ENCODE measurements around the gene LUZP2.

The LUZP2 gene

GRCh38 chr11:24609192-24610119 is 112.6 kb downstream of the LUZP2 start:
- DNase-seq (ENCODE audit: insufficient read length) = no peak
- FAIRE-seq = no peak
- no peak for TF ChIP-seq POLR2AphosphoS5 (IDR thresholded peaks at IDR 0.05; ENCODE audit: low read depth, low read length)
- TF ChIP-seq POLR2A (IDR thresholded peaks at IDR 0.05; ENCODE audit: low read depth, low read length) = no peak
- TF ChIP-seq TAF1 (IDR thresholded peaks at IDR 0.05; ENCODE audit: borderline replicate concordance, low read depth, low read length) = no peak

GRCh38 chr11:24615451-24616160 is 118.8 kb downstream of the LUZP2 start:
- DNase-seq (ENCODE audit: insufficient read length) (no peak), FAIRE-seq (no peak)
- TF ChIP-seq POLR2AphosphoS5 (IDR thresholded peaks at IDR 0.05; ENCODE audit: low read depth, low read length) (no peak), TAF1 (IDR thresholded peaks at IDR 0.05; ENCODE audit: borderline replicate concordance, low read depth, low read length) (no peak), POLR2A (IDR thresholded peaks at IDR 0.05; ENCODE audit: low read depth, low read length) (no peak)

DNA sequence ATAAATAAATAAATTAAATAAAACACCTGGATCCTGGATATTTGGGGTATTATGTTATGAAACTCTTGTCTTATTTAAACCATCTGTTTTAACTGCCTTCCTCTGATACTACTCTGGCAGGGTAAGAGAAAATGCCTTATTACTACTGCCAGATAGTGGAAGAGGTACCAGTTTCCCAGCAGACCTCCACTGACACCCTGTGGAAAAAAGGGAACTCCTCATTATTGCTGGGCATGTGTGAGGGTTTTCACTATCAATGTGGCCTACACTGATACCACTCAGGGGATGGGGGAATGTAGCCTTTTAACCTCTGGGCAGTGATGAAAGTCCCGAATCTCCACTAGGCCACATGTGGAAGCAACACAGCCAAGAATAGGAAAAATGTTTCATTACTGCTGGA is 121.0 kb downstream of the LUZP2 start:
- TF ChIP-seq TAF1 (IDR thresholded peaks at IDR 0.05; ENCODE audit: borderline replicate concordance, low read depth, low read length) (no peak), POLR2A (IDR thresholded peaks at IDR 0.05; ENCODE audit: low read depth, low read length) (no peak), POLR2AphosphoS5 (IDR thresholded peaks at IDR 0.05; ENCODE audit: low read depth, low read length) (no peak)
- FAIRE-seq (no peak), DNase-seq (ENCODE audit: insufficient read length) (no peak)

GRCh38 chr11:24619900-24620299 is 123.0 kb downstream of the LUZP2 start:
- no peak for FAIRE-seq
- no peak for DNase-seq (ENCODE audit: insufficient read length)
- no peak for TF ChIP-seq POLR2AphosphoS5 (IDR thresholded peaks at IDR 0.05; ENCODE audit: low read depth, low read length)
- no peak for TF ChIP-seq TAF1 (IDR thresholded peaks at IDR 0.05; ENCODE audit: borderline replicate concordance, low read depth, low read length)
- TF ChIP-seq POLR2A (IDR thresholded peaks at IDR 0.05; ENCODE audit: low read depth, low read length) = no peak

DNA sequence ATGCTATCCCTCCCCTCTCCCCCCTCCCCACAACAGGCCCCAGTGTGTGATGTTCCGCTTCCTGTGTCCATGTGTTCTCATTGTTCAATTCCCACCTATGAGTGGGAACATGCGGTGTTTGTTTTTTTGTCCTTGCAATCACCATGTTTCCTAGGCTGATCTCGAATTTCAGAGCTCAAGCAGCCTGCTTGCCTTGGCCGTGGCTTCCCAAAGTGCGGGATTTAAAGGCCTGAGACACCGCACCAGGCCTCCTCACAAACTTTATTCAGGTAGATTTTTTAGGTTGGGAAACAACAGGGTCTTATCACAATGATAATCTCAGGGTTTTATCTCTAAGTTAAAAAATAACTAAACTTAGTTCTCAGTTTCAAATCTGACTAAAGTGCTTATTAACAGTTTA is 125.4 kb downstream of the LUZP2 start:
- DNase-seq (ENCODE audit: insufficient read length) = no peak
- FAIRE-seq = no peak
- no peak for TF ChIP-seq POLR2AphosphoS5 (IDR thresholded peaks at IDR 0.05; ENCODE audit: low read depth, low read length)
- TF ChIP-seq POLR2A (IDR thresholded peaks at IDR 0.05; ENCODE audit: low read depth, low read length) = no peak
- no peak for TF ChIP-seq TAF1 (IDR thresholded peaks at IDR 0.05; ENCODE audit: borderline replicate concordance, low read depth, low read length)

DNA sequence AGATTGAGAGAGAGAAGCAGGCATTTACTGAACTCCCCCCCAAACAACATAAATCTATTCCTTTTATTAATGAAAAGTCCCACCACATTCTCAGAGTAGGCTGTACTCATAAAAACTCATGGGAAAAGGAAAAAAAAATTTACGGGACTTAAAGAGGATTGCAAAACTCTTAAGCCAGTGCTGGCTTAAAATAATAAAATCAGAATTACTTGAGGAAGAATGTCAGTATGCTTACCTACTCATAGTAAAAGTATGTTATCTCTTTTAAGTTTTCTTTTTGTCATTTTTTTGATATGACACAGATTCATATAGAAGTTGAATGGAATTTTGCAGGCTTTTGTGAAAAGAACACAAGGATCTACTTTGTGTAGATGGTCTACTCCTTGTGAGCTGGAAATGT is 126.3 kb downstream of the LUZP2 start:
- no peak for TF ChIP-seq TAF1 (IDR thresholded peaks at IDR 0.05; ENCODE audit: borderline replicate concordance, low read depth, low read length)
- TF ChIP-seq POLR2AphosphoS5 (IDR thresholded peaks at IDR 0.05; ENCODE audit: low read depth, low read length) = no peak
- DNase-seq (ENCODE audit: insufficient read length) (no peak), FAIRE-seq (no peak)

DNA sequence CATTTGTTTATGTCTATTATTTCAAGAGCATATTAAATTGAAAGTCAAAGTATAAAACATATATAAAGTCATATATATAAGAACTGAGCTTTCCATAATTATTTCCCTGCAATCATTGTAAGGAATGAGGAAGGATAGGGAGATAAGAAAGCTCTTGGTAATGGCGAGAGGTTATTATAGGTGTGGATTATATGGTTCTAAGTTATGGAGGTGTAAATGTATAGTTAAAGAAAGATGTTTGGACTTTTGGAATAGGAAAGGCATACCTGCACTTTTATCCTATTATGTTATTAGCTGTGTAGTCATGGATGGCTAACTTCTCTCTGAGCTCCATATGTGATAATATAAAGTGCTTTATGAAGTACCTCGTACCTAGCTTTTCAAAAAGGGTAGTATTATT is 127.6 kb downstream of the LUZP2 start:
- no peak for FAIRE-seq
- DNase-seq (ENCODE audit: insufficient read length) = no peak
- TF ChIP-seq TAF1 (IDR thresholded peaks at IDR 0.05; ENCODE audit: borderline replicate concordance, low read depth, low read length) = no peak
- TF ChIP-seq POLR2A (IDR thresholded peaks at IDR 0.05; ENCODE audit: low read depth, low read length) = no peak
- no peak for TF ChIP-seq POLR2AphosphoS5 (IDR thresholded peaks at IDR 0.05; ENCODE audit: low read depth, low read length)

DNA sequence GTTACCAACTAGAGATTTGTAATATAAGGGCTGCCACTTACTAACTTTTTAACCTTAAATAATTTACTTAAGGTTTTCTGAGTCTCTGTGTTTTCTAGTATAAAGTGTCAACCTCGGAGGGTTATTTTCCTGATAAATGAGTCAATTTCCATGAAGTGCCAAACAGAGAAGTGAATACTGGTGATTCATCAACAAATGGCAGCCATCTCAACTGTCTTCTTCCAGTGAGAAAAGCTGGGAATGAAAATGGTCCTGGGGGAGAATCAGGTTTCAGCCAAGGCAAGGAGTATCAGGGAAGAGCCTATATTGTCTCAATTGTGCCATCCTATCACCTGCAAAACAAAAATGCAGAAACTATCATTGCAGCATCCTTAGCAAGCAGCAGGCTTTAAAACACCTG is 129.1 kb downstream of the LUZP2 start:
- no peak for DNase-seq (ENCODE audit: insufficient read length)
- FAIRE-seq = no peak
- no peak for TF ChIP-seq TAF1 (IDR thresholded peaks at IDR 0.05; ENCODE audit: borderline replicate concordance, low read depth, low read length)
- TF ChIP-seq POLR2A (IDR thresholded peaks at IDR 0.05; ENCODE audit: low read depth, low read length) = no peak
- no peak for TF ChIP-seq POLR2AphosphoS5 (IDR thresholded peaks at IDR 0.05; ENCODE audit: low read depth, low read length)

GRCh38 chr11:24628224-24628776 is 131.4 kb downstream of the LUZP2 start:
- DNase-seq (ENCODE audit: insufficient read length) (no peak), FAIRE-seq (no peak)
- TF ChIP-seq POLR2A (IDR thresholded peaks at IDR 0.05; ENCODE audit: low read depth, low read length) = no peak
- TF ChIP-seq POLR2AphosphoS5 (IDR thresholded peaks at IDR 0.05; ENCODE audit: low read depth, low read length) = no peak
- TF ChIP-seq TAF1 (IDR thresholded peaks at IDR 0.05; ENCODE audit: borderline replicate concordance, low read depth, low read length) = no peak

- DNase-seq (ENCODE audit: insufficient read length) (no peak), FAIRE-seq (no peak)
- TF ChIP-seq POLR2AphosphoS5 (IDR thresholded peaks at IDR 0.05; ENCODE audit: low read depth, low read length) = no peak
- TF ChIP-seq TAF1 (IDR thresholded peaks at IDR 0.05; ENCODE audit: borderline replicate concordance, low read depth, low read length) = no peak
- no peak for TF ChIP-seq POLR2A (IDR thresholded peaks at IDR 0.05; ENCODE audit: low read depth, low read length)
These were observed 137.8 kb downstream of the LUZP2 start for GRCh38 chr11:24634606-24635160.

DNA sequence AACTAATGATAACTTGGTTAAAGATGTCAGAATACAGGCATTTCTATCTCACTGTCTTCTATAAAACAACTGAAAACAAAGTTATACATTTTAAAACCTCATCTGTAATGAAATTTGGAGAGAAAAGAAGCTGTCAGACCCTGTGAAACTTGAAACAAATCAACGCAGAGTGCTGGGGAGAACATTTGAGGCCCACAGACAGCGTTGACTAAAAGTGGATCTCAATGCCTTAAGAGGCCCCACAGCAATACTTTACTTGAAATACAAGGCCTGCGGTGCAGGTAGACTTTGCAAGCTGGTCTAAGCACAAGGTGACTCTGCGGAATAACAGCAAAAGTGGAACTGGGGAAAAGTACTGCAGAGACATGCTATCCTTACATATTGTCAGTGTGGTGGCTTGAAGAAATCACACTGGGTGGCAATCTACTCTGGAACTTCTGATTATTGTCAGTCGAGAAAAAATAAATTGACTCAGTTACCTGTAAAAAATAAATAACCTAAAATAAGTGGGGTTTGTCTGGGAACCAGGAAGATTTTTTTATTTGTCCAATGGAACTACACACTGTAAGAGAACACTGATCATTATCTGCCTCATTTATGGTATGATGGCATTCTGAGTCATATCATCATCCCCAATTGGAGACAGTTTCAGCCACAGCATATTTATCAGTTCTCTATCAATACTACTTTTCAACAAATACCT is 138.9 kb downstream of the LUZP2 start:
- DNase-seq (ENCODE audit: insufficient read length) (no peak), FAIRE-seq (no peak)
- no peak for TF ChIP-seq POLR2A (IDR thresholded peaks at IDR 0.05; ENCODE audit: low read depth, low read length)
- TF ChIP-seq POLR2AphosphoS5 (IDR thresholded peaks at IDR 0.05; ENCODE audit: low read depth, low read length) = no peak
- no peak for TF ChIP-seq TAF1 (IDR thresholded peaks at IDR 0.05; ENCODE audit: borderline replicate concordance, low read depth, low read length)
